ENCODE measurements around the gene SERPINH1.

- TF ChIP-seq, protein P1, sequence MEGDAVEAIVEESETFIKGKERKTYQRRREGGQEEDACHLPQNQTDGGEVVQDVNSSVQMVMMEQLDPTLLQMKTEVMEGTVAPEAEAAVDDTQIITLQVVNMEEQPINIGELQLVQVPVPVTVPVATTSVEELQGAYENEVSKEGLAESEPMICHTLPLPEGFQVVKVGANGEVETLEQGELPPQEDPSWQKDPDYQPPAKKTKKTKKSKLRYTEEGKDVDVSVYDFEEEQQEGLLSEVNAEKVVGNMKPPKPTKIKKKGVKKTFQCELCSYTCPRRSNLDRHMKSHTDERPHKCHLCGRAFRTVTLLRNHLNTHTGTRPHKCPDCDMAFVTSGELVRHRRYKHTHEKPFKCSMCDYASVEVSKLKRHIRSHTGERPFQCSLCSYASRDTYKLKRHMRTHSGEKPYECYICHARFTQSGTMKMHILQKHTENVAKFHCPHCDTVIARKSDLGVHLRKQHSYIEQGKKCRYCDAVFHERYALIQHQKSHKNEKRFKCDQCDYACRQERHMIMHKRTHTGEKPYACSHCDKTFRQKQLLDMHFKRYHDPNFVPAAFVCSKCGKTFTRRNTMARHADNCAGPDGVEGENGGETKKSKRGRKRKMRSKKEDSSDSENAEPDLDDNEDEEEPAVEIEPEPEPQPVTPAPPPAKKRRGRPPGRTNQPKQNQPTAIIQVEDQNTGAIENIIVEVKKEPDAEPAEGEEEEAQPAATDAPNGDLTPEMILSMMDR (IDR thresholded peaks at IDR 0.05), result peak; percentile 94
- TF ChIP-seq, protein P2, sequence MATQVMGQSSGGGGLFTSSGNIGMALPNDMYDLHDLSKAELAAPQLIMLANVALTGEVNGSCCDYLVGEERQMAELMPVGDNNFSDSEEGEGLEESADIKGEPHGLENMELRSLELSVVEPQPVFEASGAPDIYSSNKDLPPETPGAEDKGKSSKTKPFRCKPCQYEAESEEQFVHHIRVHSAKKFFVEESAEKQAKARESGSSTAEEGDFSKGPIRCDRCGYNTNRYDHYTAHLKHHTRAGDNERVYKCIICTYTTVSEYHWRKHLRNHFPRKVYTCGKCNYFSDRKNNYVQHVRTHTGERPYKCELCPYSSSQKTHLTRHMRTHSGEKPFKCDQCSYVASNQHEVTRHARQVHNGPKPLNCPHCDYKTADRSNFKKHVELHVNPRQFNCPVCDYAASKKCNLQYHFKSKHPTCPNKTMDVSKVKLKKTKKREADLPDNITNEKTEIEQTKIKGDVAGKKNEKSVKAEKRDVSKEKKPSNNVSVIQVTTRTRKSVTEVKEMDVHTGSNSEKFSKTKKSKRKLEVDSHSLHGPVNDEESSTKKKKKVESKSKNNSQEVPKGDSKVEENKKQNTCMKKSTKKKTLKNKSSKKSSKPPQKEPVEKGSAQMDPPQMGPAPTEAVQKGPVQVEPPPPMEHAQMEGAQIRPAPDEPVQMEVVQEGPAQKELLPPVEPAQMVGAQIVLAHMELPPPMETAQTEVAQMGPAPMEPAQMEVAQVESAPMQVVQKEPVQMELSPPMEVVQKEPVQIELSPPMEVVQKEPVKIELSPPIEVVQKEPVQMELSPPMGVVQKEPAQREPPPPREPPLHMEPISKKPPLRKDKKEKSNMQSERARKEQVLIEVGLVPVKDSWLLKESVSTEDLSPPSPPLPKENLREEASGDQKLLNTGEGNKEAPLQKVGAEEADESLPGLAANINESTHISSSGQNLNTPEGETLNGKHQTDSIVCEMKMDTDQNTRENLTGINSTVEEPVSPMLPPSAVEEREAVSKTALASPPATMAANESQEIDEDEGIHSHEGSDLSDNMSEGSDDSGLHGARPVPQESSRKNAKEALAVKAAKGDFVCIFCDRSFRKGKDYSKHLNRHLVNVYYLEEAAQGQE (IDR thresholded peaks at IDR 0.05; ENCODE audit: insufficient read depth in 1 of 2, low read depth in 2 of 2, low read length in 1 of 2), result no peak
Measured at GRCh38 chr11:75532200-75533048, 29.6 kb upstream of the SERPINH1 start.
